CD4-positive, alpha-beta T cell treated with Interleukin-6 for 4 hours (primary cell): Measurements from ENCODE around the gene IMMP2L.
"Not testable (repeated sequence)": the region's sequence is repeated elsewhere in the genome, so short reads cannot be mapped to it uniquely, and the experiment has no call there.

Source experiments
- DNase-seq: peaks from one replicate; pipeline ENCODE4 v3.0.0-alpha.2; 2020; ENCODE audit warnings: mixed read lengths

The IMMP2L gene

DNA sequence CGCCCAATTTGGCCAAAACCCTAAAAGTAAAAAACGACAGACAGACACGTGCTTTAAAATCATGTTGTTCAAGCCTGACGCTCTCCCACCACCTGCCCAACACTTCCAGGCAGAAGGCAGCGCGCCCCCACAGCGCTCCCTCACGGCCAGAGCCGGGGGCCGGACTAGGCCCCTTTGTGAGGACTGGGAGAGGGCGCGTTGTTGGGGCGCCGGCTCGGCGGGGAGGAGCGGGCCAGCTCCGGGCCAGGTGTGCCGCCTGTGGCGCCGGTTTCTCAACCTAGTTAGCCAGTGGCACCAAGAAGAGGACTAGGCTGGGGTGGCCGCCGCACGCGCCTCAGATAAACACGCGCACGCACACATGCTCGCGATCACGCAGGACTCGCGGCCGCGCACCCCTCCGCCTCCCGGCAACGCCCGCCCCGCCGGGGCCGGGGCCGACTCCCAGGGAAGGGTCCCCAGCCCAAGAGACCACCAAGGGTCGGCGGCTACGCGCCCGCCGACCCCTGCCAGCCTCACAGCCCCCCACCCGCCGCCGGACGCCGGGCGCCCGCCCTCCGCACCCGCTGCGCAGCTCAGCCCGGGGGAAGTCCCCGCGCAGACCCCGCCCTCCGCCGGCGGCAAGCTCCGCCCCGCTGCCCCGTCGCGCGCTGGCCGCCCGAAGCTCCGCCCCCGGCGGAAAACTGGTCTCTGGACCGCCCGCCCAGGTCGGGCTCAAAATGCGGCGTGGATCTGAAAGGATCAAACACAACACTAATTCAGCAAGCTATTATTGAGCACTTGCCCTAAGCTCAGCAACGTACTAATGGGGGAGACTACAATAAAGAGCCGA lies at the start of gene IMMP2L:
TSS of gene IMMP2L (minus strand) at position 589 of the 829 bp plus-strand sequence.
- peak; percentile 92 for DNase-seq

DNA sequence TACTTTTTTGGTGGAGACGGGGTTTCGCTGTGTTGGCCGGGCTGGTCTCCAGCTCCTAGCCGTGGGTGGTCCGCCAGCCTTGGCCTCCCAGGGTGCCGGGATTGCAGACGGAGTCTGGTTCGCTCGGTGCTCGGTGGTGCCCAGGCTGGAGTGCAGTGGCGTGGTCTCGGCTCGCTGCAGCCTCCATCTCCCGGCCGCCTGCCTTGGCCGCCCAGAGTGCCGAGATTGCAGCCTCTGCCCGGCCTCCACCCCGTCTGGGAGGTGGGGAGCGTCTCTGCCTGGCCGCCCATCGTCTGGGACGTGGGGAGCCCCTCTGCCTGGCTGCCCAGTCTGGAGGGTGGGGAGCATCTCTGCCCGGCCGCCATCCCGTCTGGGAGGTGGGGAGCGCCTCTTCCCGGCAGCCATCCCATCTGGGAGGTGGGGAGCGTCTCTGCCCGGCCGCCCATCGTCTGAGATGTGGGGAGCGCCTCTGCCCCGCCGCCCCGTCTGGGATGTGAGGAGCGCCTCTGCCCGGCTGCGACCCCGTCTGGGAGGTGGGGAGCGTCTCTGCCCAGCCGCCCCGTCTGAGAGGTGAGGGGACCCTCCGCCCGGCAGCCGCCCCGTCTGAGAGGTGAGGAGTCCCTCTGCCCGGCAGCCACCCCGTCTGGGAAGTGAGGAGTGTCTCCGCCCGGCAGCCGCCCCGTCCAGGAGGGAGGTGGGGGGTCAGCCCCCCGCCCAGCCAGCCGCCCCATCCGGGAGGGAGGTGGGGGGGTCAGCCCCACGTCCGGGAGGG lies 47.4 kb upstream of the IMMP2L start:
- not testable (repeated sequence) for DNase-seq

DNA sequence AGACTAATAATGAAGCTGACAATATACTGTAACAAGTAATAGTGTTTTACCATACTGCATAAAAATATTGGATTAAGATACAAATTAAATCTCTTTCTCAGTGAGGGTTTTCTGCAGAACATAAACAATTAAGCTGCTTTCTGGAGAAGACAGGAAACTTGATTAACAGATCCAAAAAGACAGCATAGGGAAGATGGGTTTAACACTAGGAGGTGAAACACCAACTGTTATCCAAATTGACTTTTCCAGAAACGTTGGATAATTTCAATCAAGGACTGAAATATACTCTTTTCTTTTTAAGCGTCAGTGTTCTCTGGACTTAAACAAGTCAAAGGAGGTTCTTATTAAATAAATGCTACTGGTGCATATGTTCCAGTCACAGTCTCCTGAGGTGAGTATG lies 45.3 kb upstream of the IMMP2L start:
- no peak for DNase-seq

DNA sequence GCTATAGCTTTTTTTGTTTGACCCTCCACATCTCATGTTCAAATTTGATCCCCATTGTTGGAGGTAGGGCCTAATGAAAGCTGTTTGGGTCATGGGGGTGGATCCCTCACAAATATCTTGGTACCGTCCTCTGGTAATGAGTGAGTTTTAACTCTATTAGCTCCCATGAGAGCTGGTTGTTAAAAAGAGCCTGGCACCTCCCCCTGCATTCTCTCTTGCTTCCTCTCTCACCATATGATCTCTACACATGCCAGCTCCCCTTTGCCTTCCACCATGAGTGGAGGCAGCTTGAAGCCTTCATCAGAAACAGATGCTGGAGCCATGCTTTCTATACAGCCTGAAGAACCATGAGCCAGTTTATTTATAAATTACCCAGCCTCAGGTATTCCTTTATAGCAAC lies 43.0 kb upstream of the IMMP2L start:
- DNase-seq, result no peak

DNA sequence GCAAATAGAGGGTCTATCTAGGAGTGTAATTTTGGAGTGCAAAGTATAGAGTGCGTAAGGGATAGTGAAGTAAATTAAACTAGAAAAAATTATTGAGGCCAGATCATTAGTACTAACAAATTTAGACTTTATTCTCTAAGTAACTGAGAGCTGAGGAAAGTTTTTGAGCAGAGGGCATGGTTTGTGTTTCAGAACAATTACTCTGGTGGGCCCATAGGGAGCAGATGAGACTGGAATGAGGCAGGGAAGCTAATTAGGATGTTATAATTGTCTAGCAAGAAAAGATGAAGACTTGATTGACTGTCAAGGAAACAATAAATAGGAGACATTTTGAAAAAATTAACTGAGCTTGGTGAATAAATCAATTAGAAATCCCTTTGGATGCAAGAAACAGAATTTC lies 37.8 kb upstream of the IMMP2L start:
- DNase-seq, result no peak

DNA sequence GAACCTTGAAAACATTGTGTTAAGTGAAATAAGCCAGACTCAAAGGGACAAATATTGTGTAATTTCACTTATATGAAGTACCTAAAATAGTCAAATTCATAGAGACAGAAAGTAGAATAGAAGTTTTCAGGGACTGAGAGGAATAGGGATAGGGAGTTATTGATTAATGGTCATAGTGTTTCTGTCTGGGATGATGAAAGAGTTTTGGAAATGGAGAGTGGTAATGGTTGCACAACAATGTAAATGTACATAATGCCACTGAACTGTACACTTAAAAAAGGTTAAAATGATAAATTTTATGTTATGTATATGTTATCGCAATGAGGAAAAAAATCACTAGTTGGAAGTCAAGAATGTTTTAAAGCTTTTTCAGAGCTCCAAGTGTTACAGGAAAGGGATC lies 33.5 kb upstream of the IMMP2L start:
- DNase-seq, result no peak

DNA sequence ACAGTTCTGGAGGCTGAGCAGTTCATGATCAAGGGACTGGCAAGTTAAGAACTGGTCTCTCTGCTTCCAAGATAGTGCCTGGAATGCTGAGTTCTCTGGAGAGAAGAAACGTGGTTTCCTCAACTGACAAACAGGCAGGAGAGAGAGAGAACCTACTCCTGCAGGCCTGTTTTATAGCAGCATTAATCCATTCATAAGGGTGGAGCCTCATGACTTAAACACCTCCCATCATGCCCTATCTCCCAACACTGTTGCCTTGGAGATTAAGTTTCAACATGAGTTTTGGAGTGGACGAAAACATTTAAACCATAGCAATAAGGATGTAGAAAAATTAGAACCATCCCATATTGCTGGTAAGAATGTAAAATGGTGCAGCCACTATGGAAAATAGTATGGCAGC lies 32.3 kb upstream of the IMMP2L start:
- no peak for DNase-seq

DNA sequence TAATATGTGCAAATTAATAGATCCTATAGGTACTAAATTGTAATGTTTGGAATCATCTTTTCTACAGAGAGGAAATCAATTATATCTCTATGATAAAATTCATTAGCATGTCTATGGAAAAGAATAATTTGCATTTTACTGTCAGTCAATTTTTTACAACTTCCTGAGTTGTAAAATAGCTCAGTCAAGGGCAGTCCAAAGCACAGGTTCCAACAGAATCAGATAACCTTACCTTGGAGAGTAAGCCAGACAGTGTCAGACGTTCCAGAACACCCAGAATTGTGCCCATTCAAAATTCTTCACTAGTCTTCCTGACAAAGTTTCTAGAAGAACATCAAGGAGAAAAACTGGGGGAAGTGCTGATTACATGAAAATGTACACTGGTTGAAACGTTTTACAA lies 31.1 kb upstream of the IMMP2L start:
- no peak for DNase-seq

DNA sequence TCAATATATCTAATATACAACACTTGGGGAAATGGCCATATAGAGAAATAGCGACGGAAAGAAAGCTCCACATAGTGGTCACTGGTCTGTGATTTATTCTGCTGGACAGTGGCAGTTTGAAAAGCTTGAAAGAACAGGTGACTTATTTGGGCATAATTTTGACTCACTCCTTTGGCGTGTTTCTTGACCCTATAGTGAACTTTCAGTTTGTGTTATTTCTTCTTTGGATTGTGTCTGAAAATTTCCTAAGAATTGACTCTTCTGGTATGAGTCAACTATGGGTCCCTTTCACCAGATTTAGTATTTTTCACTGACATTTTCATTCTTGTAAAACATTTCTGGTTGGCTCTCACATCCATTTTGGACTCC lies 25.8 kb upstream of the IMMP2L start:
- no peak for DNase-seq

DNA sequence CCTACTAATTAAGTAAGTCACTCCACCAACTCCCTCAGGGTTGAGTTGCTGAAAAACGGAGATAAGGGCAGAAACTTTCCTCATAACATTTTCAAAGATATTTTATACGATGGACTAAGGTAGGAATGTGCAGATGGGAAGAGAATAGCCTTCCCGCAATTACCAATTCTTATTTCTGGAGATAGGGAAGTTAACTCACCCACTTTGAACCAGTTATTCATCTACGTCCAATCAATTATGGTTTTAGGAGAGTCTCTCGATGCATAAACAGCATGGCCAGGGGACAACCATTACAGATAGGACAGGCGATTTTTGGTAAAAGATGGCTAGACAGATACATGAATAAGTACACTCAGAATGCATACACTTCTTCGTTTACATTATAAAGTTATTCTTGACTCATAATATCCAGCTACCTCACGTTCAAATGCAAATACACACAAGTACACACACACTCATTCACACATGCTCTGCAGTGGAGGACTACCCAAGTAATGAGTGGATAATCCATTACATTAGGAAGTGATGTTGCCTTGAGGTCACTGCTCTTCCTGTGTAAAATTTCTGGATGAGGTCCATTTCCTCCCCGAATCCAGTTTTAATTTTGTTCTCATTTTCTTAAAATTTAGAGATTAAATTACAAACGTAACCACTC lies 25.2 kb upstream of the IMMP2L start:
- DNase-seq, result no peak

DNA sequence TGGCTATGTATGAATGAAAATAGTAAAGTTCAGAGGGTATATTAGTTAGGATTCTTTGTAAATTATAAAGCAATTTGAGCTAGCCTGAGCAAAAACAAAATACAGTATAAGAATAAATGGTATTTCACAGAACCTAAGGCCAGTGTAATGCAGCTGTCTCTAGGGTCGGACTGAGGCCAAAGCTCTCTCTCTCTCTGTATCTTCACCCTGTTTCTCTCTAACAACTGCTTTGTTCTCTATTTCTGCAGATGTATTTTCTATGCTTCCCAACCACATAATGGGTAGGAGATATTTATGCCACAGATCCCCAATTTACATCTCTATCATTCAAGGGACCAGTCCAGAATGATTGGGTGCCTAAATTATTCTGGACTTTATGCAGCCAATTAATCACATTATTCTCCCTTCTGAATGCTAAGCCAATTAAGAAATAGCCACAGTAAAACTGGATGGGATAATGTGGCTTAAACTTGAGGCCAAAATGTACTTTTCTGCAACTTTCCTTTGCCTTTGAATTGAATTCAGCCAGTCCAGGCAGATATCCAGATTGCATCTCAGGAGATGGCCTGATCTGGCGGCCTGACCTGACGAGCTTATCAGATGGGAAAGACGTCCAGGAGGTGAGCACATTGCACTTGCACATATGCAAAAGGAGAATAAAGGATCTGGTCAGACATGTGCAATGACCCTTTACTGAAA lies 24.6 kb upstream of the IMMP2L start:
- no peak for DNase-seq

DNA sequence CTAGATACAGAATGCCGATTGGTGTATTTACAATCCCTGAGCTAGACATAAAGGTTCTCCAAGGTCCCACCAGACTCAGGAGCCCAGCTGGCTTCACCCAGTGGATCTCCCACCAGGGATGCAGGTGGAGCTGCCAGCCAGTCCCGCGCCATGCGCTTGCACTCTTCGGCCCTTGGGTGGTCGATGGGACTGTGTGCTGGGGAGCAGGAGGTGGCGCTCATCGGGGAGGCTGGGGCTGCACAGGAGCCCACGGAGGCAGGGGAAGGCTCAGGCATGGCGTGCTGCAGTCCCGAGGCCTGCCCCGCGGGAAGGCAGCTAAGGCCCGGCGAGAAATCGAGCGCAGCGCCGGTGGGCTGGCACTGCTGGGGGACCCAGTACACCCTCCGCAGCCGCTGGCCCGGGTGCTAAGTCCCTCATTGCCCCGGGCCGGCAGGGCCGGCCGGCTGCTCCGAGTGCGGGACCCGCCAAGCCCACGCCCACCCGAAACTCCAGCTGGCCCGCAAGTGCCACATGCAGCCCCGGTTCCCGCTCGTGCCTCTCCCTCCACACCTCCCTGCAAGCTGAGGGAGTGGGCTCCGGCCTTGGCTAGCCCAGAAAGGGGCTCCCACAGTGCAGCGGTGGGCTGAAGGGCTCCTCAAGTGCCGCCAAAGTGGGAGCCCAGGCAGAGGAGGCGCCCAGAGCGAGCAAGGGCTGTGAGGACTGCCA lies 19.6 kb upstream of the IMMP2L start:
- not testable (repeated sequence) for DNase-seq

DNA sequence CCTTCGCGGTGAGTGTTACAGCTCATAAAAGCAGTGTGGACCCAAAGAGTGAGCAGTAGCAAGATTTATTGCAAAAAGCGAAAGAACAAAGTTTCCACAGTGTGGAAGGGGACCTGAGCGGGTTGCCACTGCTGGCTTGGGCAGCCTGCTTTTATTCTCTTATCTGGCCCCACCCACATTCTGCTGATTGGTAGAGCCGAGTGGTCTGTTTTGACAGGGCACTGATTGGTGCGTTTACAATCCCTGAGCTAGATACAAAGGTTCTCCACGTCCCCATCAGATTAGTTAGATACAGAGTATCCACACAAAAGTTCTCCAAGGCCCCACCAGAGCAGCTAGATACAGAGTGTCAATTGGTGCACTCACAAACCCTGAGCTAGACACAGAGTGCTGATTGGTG lies 18.9 kb upstream of the IMMP2L start:
- not testable (repeated sequence) for DNase-seq

DNA sequence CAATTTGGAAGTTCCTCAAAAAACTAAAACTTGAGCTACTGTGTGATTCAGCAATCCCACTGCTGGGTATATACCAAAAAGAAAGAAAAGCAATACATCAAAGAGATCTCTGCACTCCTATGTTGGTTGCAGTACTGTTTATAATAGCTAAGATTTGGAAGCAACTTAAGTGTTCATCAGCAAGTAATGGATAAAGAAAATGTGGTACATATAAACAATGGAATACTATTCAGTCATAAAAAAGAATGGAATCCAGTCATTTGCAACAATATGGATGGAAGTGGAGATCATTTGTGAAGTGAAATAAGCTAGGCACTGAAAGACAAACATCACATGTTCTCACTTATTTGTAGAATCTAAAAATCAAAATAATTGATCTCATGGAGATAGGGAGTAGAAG lies 16.5 kb upstream of the IMMP2L start:
- no peak for DNase-seq

DNA sequence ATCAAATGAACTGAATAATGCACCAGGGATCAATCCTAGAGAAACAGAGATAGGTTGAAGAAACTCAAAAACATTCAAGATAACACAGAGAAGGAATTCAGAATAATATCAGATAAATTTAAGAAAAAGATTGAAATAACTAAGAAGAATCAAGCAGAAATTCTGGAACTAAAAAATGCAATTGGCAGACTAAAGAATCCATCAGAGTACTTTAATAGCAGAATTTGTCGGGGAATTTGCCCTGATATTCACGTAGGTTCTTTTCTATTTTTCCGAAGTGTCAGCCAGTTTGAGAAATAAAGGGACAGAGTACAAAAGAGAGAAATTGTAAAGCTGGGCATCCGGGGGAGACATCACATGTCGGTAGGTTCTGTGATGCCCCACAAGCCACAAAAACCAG lies 9.4 kb upstream of the IMMP2L start:
- DNase-seq, result no peak

DNA sequence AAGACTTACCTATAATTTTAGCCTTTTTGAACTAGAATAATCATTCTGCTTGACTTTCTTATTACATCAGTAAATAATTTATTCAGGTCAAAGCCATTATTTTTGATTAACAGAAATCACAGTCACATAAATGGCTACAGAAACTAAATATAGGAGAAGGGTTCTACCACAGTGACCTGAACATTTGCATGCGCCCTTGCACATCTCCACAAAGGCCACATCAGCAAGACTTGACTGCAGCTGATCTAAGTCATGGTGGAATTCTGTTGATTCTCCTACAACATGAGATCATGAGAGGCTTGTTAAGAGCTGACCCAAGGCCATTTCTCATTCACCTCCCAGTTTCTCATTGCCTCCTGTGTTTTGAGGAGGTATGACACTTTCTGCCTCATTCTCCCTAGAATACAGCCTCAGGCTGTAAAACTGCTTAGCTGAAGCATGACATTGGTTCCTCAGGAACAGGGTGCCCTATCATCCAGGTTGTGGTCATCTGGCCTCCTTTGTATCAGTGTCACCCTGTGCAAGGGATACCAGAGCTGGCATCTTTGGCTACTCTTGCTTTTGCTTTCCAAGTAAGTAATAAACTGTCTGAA lies 6.7 kb upstream of the IMMP2L start:
- no peak for DNase-seq

DNA sequence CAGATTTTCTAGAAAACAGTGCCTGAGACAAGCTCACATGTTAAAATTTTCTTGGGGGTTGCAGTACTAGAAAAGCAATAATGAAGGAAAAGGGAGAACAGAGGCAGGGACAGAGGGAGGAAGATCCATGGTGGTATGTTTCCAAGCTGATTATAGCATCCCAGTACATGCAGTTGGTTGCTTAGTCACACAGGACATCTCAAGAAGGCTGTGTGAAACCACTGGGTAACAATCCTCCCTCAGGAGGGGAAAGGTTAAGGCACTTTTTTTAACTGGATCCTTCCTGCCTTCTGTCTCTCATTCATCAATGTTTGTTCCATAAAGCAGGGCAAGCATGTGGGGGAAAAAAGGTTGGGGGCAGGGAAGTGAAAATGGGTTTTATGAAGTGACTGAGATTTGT lies 6.1 kb upstream of the IMMP2L start:
- DNase-seq, result no peak

DNA sequence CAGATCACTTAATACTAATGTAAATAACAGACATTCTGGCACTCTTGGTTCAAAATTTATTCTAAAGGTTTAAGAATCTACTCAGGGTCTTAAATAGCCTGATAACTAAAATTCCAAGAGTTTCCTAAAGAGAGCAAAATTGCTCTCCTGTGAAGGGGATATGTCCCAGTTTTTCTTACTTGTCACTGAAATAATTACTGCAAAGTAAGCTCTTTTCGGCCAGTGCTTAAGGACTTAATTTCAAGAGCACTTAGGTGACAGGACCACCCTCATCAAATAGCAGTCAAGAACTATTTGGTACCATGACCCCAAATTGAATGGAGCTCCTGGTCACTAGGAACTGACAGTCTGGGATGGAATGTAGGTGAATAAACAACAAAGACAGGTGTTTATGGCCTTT lies 1.8 kb upstream of the IMMP2L start:
- no peak for DNase-seq

DNA sequence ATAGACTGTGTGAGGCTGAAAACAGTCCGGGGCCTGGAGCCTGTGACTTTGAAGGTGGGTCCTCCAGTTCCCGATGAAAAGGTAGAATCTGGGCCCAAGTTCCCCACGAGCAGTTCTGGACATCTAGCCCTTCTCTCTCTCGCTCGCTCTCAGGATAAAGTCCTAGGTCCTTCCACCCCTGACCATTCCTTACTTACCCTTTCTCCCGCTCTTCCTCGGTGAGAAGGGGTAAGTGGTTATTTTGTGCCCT lies 713 bp downstream of the IMMP2L start:
- DNase-seq, result no peak

DNA sequence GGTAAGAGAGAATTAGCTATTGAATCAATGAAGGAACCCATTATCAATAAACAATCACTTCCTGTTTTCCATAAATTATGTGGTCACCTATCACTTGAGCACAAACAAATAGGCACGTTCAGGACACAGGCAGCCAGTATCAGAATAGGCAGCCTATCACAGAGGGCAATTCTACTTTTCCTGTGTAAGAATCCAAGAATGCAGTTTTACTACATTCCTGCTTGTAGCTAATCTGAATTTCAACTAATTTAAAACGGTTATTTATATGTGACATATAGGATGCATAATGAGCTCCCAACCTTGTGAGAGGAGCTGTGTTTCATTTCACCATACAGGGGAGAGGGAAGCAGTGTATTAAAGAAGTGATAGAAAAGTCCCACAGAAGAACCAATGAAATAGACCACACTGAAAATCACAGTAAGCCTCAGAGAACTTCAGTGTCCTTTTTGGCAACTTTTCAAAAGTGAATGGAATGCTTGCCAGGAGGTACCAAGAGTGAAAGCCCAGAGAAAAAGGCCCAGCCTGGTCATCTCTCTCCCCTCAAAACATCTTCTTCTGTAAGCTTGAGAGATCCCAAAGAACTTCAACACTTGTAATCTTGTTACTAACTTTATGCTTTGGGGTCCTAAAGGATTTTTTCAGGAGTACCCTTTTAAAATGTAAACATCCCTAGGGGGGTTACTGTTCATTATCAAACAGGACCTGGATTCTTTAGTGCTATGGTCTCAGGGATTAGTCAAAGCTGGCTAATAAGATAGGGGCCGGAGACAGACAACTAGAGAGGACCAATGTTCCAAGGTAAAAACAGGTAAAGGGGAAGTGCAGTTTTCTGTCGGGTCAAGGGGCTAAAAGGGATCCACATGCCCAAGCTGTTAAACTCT lies 1.3 kb downstream of the IMMP2L start:
- no peak for DNase-seq

DNA sequence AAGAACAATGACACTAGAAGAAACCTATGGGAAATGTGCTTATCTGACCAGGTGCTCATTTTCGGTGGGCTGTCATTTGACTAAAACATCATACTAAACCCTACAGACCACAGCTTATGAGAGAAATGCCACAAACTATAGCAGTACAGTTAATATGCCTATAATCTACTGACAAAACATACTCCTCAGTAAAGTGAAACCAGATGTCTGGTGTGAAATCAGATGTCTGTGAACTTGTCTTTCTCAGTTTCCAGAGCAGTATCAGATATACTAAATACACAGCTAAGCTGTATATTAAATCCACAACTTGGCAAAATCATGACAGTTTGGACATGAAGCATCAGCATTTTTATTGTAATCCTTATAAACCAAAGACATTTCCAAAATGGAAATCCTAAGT lies 3.3 kb downstream of the IMMP2L start:
- DNase-seq, result no peak

DNA sequence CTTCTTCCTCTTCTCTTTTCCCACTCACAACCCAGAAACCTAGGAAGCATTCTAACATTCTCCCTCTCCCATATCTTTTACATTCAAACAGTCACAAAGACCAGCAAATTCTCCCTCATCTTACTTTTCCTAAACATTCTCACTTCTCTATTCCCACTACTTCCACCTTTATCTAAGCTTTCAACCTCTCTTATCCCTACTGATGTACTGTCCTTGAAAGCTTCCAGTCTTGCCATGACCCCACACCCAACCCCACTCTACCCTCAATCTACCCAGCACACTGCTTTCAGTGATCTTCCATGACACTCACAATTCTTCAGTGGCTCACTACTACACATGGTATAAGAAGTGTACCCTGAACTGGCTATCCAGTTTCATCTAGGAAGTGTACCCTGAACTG lies 5.3 kb downstream of the IMMP2L start:
- DNase-seq, result no peak
